HepG2 (cell line): Measurements from ENCODE around the gene UBE2H. TPM values are rescaled to one million over a fixed set of nuclear protein-coding genes. Genes with fewer than 3 reads are reported as not detected.
"Not testable (repeated sequence)": the region's sequence is repeated elsewhere in the genome, so short reads cannot be mapped to it uniquely, and the experiment has no call there.

Experiments used
- ATAC-seq: fragments of 200-7000 bp; cut with Tn5 transposase; 3 replicates; pipeline ENCODE4 v1.9.1; 2020; ENCODE audit warnings: mild to moderate bottlenecking, moderate library complexity
- BruUV-seq: library from RNA; stranded (reverse); fragments of 400-500 nt; replicated peaks from 2 replicates; lab custom pipeline; 2021; lab: Mats Ljungman, UMichigan
- CTCF ChIA-PET: fragments of 300-600 bp; formaldehyde crosslinking; extraction: SDS; loops from one replicate; lab custom pipeline; 2021; ENCODE audit warnings: low total read pairs, inconsistent platforms, low intra/inter-chr PET ratio; lab: Yijun Ruan, JAX
- POLR2A ChIA-PET: fragments of 350-600 bp; sonication (Branson Sonifier 250); formaldehyde crosslinking; loops from one replicate; lab custom pipeline; 2020; ENCODE audit warnings: antibody characterized with exemption, inconsistent platforms; lab: Yijun Ruan, JAX
- DNase-seq: peaks from one replicate; pipeline ENCODE4 v3.0.0-alpha.2; 2015; ENCODE audit warnings: low spot score
- FAIRE-seq: peaks from 3 replicates; lab custom pipeline; 2011; peaks lifted over from hg19 to GRCh38; lab: Jason Lieb, UNC
- H2AFZ ChIP-seq: one replicate; pipeline ENCODE4 v1.6.1; 2011; ENCODE audit warnings: low read length, inconsistent platforms
- H3K27ac ChIP-seq: fragments of 300-600 bp; 3 replicates; pipeline ENCODE4 v1.8.0; 2011; ENCODE audit warnings: mixed run types, mild to moderate bottlenecking, mixed read lengths, low read length, inconsistent platforms; ENCODE audit not compliant: insufficient read depth; ENCODE audit errors: extremely low read length
- H3K27me3 ChIP-seq, 2 experiments: fragments of 200-600 bp in 1 of 2; 2 replicates in 1 of 2; 3 replicates in 1 of 2; pipeline versions ENCODE4 v1.6.0 to v1.8.0; 2011; ENCODE audit warnings: low read length in 2 of 2, mild to moderate bottlenecking in 2 of 2, moderate library complexity in 2 of 2, inconsistent platforms in 1 of 2; ENCODE audit not compliant: insufficient read depth in 2 of 2, control insufficient read depth in 1 of 2
- H3K36me3 ChIP-seq, 2 experiments: fragments of 200-600 bp in 1 of 2; replicated peaks in 1 of 2; 2 replicates in 1 of 2; 3 replicates in 1 of 2; pipeline versions ENCODE4 v1.5.1 to v1.8.0; 2011; ENCODE audit warnings: low read length in 2 of 2, inconsistent platforms in 1 of 2; ENCODE audit not compliant: insufficient read depth in 2 of 2, control insufficient read depth in 1 of 2
- H3K4me1 ChIP-seq: 2 replicates; pipeline ENCODE4 v1.5.1; 2012; ENCODE audit warnings: low read length, inconsistent platforms; ENCODE audit not compliant: insufficient read depth
- H3K4me2 ChIP-seq: 2 replicates; pipeline ENCODE4 v1.6.0; 2011; ENCODE audit warnings: low read depth, low read length, inconsistent platforms
- H3K4me3 ChIP-seq, 3 experiments: fragments of 200-600 bp in 1 of 3; sonication (generic), shearing (Covaris generic) in 1 of 3; replicated peaks in 1 of 3; 2 replicates each; pipeline ENCODE4 v1.5.1; 2011 to 2016; ENCODE audit warnings: low read length in 3 of 3, inconsistent platforms in 2 of 3, low read depth in 2 of 3, mild to moderate bottlenecking in 2 of 3, control low read depth in 1 of 3, mixed read lengths in 1 of 3; ENCODE audit not compliant: insufficient read depth in 1 of 3
- H3K79me2 ChIP-seq: one replicate; pipeline ENCODE4 v1.6.1; 2011; ENCODE audit warnings: low read length, inconsistent platforms; ENCODE audit not compliant: insufficient read depth
- H3K9ac ChIP-seq: 2 replicates; pipeline ENCODE4 v1.6.0; 2011; ENCODE audit warnings: mild to moderate bottlenecking, low read depth, low read length, inconsistent platforms; ENCODE audit not compliant: insufficient read depth
- H3K9me3 ChIP-seq: 2 replicates; pipeline ENCODE4 v1.5.1; 2012; ENCODE audit warnings: mild to moderate bottlenecking, low read length
- H4K20me1 ChIP-seq: 2 replicates; pipeline ENCODE4 v1.6.0; 2011; ENCODE audit warnings: inconsistent platforms, mild to moderate bottlenecking, low read length, moderate library complexity; ENCODE audit not compliant: insufficient read depth
- FOXP1 ChIP-seq, 2 experiments: fragments of 450-650 bp in 1 of 2; IDR thresholded peaks; 2 replicates each; pipeline ENCODE4 v1.6.1; 2017 to 2018; ENCODE audit warnings: antibody characterized with exemption in 1 of 2
- HNF4A ChIP-seq: sonication (generic); formaldehyde crosslinking; IDR thresholded peaks from 2 replicates; pipeline ENCODE4 v1.4.0; 2020; ENCODE audit warnings: missing genetic modification reagents
- HNRNPL ChIP-seq: fragments of 200-400 bp; formaldehyde crosslinking; IDR thresholded peaks from 2 replicates; pipeline ENCODE4 v1.6.1; 2017; ENCODE audit warnings: mild to moderate bottlenecking, low read depth, low read length
- MAX ChIP-seq: IDR thresholded peaks from 2 replicates; pipeline ENCODE4 v1.6.1; 2012; ENCODE audit warnings: inconsistent platforms
- NPAS2 ChIP-seq: sonication (generic); formaldehyde crosslinking; IDR thresholded peaks from 2 replicates; pipeline ENCODE4 v1.8.0; 2022; ENCODE audit warnings: mild to moderate bottlenecking, missing genetic modification reagents, borderline replicate concordance
- ZFP91 ChIP-seq: sonication (generic); formaldehyde crosslinking; IDR thresholded peaks from 2 replicates; pipeline ENCODE4 v1.9.0; 2022; ENCODE audit warnings: missing genetic modification reagents, mild to moderate bottlenecking, borderline replicate concordance
- ZNF232 ChIP-seq: sonication (generic); formaldehyde crosslinking; IDR thresholded peaks from 2 replicates; pipeline ENCODE4 v1.4.0; 2020; ENCODE audit warnings: missing genetic modification reagents, borderline replicate concordance
- ZNF333 ChIP-seq: sonication (generic); formaldehyde crosslinking; IDR thresholded peaks from 2 replicates; pipeline ENCODE4 v1.4.0; 2020; ENCODE audit warnings: mild to moderate bottlenecking, missing genetic modification reagents, borderline replicate concordance
- ZNF337 ChIP-seq: sonication (generic); formaldehyde crosslinking; IDR thresholded peaks from 2 replicates; pipeline ENCODE4 v1.5.1; 2020; ENCODE audit warnings: missing genetic modification reagents, low read depth, mild to moderate bottlenecking, borderline replicate concordance
- ZNF615 ChIP-seq: sonication (generic); formaldehyde crosslinking; IDR thresholded peaks from 2 replicates; pipeline ENCODE4 v1.5.0; 2020; ENCODE audit warnings: mild to moderate bottlenecking, missing genetic modification reagents, borderline replicate concordance
- ZNF761 ChIP-seq: sonication (generic); formaldehyde crosslinking; conservative IDR thresholded peaks from 2 replicates; pipeline ENCODE4 v1.4.0; 2020; ENCODE audit warnings: mild to moderate bottlenecking, missing genetic modification reagents
- WGBS: methylation state at CpG from one replicate; pipeline ENCODE4 v1.1.6; 2017; ENCODE audit warnings: low lambda C conversion rate; 5-methylcytosine and 5-hydroxymethylcytosine counted together
- in situ Hi-C: cut with HindIII; loops from 2 replicates; pipeline ENCODE4 v1.10.0; 2017; ENCODE audit warnings: low pct_unique_long_range_greater_than_20kb; ENCODE audit not compliant: extremely low pct_ligation_motif_present
- intact Hi-C: fragments of 100-400 bp; cut with micrococcal nuclease; formaldehyde crosslinking; loops from one replicate; pipeline ENCODE4 v1.10.0; 2022; ENCODE audit not compliant: unreplicated experiment
- polyA plus RNA-seq, 8 experiments: library from polyadenylated mRNA; depleted of rRNA in 3 of 8; stranded (reverse) in 7 of 8; unstranded in 1 of 8; fragments of >200 nt; fragmentation: Illumina TruSeq in 4 of 8; extraction: Trizol in 4 of 8; gene quantifications; 2 replicates each; pipeline versions ENCODE4 v1.2.1 to v1.2.3, GENCODE V29; 2011 to 2016; ENCODE audit warnings: low read depth in 4 of 8, missing spikeins in 1 of 8, mixed read lengths in 1 of 8; ENCODE audit not compliant: insufficient read depth in 1 of 8
- total RNA-seq, 5 experiments: library from RNA; depleted of rRNA; stranded (reverse); fragments of >200 nt; fragmentation: Illumina TruSeq; extraction: Trizol; gene quantifications; 2 replicates each; pipeline ENCODE4 v1.2.3, GENCODE V29; 2016; ENCODE audit warnings: low read depth in 1 of 5

The UBE2H gene
- total and polyA plus RNA-seq, 2 of the 13 experiments (the other 11 are each of a cell fraction or from before 2014, with no cell fraction given): 15.5 to 40.1 TPM

- TF ChIP-seq ZNF232 (CRISPR knock-in tag) (no peak), ZNF333 (CRISPR knock-in tag) (no peak), ZNF615 (CRISPR knock-in tag) (no peak)
Measured at GRCh38 chr7:129827467-129827990, 125.2 kb downstream of the UBE2H start (continued).

- H3K9me3 ChIP-seq, H2AFZ ChIP-seq, H3K27me3 ChIP-seq, H4K20me1 ChIP-seq, DNase-seq, POLR2A ChIA-PET, H3K9ac ChIP-seq, H3K79me2 ChIP-seq, intact Hi-C loops, BruUV-seq, ATAC-seq, H3K36me3 ChIP-seq, H3K4me2 ChIP-seq, H3K27ac ChIP-seq, H3K4me3 ChIP-seq, FAIRE-seq: not testable (repeated sequence)
- CTCF ChIA-PET: interaction anchor here (3.3 kb wide), 1 partner anchor 162 kb away, joined by 20 read pairs; no protein-coding TSS in a partner anchor
- WGBS: 61% methylated on average over 10 of the region's 10 CpGs
- in situ Hi-C loops: loop anchor here (5.0 kb wide), 1 partner anchor 165 kb away; no protein-coding TSS in a partner anchor
- H3K4me1 ChIP-seq: peaks cover 25% of the 10 kb centered on the region
Measured at GRCh38 chr7:129826895-129827294, 125.9 kb downstream of the UBE2H start.

GRCh38 chr7:129825209-129825970 lies 127.4 kb downstream of the UBE2H start:
- intact Hi-C loops: loop anchor here (1.0 to 2.0 kb wide), 2 partner anchors 45 to 161 kb away; no protein-coding TSS in a partner anchor
- peaks cover 20% of the 10 kb centered on the region for H3K4me1 ChIP-seq
- WGBS: under 1% methylated on average over 18 of the region's 52 CpGs
- TF ChIP-seq NPAS2 (CRISPR knock-in tag) (no peak), HNRNPL (peak; percentile 98), ZNF337 (CRISPR knock-in tag) (no peak), ZFP91 (CRISPR knock-in tag) (no peak; the same call in 1 of the 2 replicates), HNF4A (CRISPR knock-in tag) (0 out of 2 replicates have a peak, but pooled peaks have one; percentile 4), FOXP1 (IDR thresholded peaks at IDR 0.05) (no peak), FOXP1 (CRISPR knock-in tag; IDR thresholded peaks at IDR 0.05) (no peak), MAX (peak; percentile 42), ZNF761 (0 out of 2 replicates have a peak, but pooled peaks have one; percentile 50)

More at GRCh38 chr7:129825209-129825970, 127.4 kb downstream of the UBE2H start:
- FAIRE-seq (no peak), DNase-seq (peak; percentile 55), ATAC-seq (peak; percentile 72)
- H3K27me3 ChIP-seq: no peaks in the 10 kb centered on the region; a peak in 1 of 5 replicates
- no peaks in the 10 kb centered on the region for H3K36me3 ChIP-seq
- H3K79me2 ChIP-seq: no peaks in the 10 kb centered on the region
- ChIA-PET POLR2A (interaction anchor here (0.8 to 2.8 kb wide), 4 partner anchors 44 to 186 kb away, joined by 3 to 13 read pairs (median 3); no protein-coding TSS in a partner anchor), CTCF (interaction anchor here (0.8 to 3.3 kb wide), 3 partner anchors 136 to 185 kb away, joined by 3 to 20 read pairs (median 10); no protein-coding TSS in a partner anchor)
- peak overlapping the region; percentile 42 to 80 (median 74); a peak in 5 of 6 replicates for H3K4me3 ChIP-seq
- no TSS peak for BruUV-seq
- H3K27ac ChIP-seq: no peak overlapping the region
- no peaks in the 10 kb centered on the region for H4K20me1 ChIP-seq
- peak overlapping the region; percentile 77 for H3K4me2 ChIP-seq
- H3K9me3 ChIP-seq: no peaks in the 10 kb centered on the region
- in situ Hi-C loops: loop anchor here (5.0 kb wide), 1 partner anchor 163 kb away; no protein-coding TSS in a partner anchor
- H3K9ac ChIP-seq: peak overlapping the region; percentile 28; the same call in 1 of the 2 replicates
- H2AFZ ChIP-seq: no peak overlapping the region
